Stimulated activated CD8-positive, alpha-beta memory T cell treated with anti-CD3 and anti-CD28 coated beads, Interleukin-15, amount 100 ng/mL, for 4 hours (primary cell): ENCODE measurements around the gene NFASC.

Experiments used
- DNase-seq, 2 donors: peaks; one replicate each; pipeline ENCODE4 v3.0.0-alpha.2; 2020; ENCODE audit warnings: low read depth in 2 of 2

The NFASC gene

DNA sequence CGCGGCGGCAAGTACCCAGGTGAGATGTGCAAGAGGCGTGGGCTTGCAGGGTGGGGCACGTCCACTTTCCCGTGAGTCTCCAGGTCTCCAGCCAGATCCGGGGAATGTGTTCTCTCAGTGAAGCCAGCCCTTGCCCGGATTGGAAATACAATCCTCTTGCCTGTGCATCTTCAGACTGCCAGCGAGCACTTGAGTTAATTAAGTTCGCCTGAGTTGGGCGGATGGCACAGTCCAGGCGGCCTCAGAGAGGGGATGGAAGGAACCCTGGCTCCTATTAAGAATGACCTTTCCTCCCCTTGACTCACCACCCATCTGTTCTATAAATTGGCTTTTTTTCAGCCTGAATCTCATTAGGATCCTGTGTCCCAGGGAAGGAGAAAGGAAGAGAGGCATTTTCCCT, 139.0 kb downstream of the NFASC start:
- DNase-seq = no peak

DNA sequence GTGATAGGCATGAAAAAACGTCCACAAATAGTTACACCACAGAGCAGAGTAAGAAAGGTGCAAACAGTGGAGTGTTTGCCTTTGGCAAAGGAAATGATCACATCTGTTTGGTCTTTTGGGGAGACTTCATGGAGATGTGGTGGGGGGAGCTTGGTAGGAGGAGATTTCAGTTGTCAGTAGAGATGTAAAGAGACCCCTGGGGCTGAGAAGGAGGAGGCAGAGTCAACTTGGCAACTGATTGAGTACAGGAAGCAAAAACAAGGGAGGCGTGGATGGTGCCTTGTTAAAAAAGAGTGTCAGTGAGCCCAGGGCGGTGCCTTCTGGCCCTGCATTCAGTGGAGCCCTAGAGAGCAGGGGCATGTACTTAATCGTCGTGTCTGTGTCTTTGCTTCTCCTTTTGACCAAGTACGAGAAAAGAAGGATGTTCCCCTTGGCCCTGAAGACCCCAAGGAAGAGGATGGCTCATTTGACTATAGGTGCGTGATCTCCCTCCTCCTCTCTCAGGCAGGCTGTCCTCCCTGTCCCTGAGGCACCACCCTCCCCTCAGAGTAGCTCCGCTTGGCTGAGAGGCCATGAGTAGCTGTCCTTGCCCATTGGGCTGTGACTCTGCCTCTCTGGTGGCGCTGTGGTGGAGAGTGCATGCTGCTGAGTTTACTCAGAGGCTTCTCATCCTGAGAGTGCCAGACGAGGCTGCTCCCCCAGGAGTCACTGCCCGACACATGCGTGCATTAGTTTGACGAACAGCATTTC, 141.9 kb downstream of the NFASC start:
- DNase-seq = no peak

DNA sequence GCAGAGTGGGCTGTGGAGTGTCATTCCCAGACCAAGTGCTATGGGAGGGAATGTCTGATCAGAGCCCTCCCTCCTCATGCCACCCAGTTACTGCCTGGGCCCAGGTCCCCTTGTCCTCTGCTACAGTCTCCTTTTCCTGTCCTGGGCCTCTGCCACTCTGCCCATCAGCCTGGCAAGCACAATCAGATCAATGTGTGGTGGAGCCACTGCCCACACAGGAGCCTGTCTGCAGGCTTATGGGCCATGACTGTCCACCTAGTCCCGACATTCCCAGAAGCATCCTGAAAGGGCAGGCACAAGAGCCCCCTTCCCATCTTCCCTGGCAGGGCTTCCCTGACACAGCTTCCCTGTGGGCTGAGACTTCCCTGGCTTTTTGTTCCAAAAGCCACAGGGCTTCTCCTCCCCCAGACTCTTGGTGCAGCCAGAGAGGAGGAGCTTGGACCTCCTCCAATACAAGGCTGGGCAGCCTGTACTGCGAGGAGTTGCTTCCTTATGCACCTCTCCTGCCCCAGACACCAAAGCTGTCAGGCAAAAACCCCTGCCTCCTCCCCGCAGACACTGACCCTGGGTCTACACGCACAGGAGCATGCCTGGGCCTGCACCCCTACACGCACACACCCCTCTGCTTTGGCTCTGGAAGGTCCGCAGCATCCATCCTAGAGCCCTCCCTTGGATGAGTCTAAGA, 143.2 kb downstream of the NFASC start:
- no peak for DNase-seq

DNA sequence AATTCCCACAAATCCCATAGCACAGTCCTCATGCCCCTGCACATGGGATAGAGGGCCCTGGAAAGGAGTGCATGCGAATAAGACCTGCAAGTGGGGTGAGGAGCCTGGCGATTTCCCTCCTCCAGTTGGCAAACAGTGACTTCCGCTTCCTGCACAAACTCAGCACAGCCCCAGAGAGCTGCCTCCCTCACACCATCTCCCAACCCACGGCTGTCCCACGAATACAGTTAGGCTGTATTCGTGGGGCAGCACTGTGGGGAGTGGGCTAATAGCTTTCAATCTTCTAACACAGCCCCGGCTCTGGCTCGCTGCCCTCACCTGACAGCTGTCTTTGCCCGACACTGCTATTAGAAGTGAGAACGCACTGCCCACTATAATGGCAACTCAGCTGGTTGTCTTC, 144.1 kb downstream of the NFASC start:
- no peak for DNase-seq

DNA sequence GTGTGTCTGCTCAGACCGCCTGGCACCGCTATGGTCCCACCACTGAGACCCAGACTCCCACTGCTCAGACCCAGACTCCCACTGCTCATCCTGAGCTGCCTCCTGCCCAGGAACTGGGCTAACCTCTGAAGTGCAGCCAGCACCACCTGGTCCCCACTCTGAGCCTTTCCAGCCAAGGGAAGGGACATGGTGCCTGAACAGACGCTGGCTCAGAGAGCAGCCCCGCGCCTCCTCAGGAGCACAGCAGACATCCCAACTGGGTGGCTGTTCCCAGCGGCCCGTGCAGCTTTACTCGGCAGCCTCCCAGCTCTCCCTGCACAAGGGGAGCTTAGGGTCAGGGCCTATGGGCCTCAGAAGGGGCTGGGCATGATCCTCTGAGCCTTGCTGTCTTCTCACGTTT, 144.6 kb downstream of the NFASC start:
- no peak for DNase-seq

GRCh38 chr1:205016075-205016474, 145.4 kb downstream of the NFASC start:
- DNase-seq = no peak

GRCh38 chr1:205016584-205016983, 145.9 kb downstream of the NFASC start:
- no peak for DNase-seq

GRCh38 chr1:205017001-205017400, 146.3 kb downstream of the NFASC start:
- DNase-seq = no peak

DNA sequence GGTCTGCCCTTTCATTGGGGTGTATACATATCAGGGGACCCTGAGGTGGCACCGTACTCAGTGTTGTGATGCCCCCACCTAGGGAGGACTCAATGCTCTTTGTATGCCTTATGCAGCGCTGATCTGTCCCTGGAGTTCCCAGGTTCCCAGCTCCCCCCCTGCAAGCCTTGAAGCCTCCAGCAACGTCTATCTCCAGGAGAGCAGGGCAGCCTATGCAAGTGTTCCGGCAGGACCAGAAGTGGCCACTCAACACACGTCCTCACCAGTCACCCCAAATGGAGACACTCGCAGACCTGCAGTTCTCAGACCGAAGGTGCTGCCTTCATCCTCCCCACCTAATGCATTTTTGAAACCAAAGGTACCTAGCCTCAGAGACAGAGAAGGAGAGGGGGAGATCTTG, 147.1 kb downstream of the NFASC start:
- no peak for DNase-seq

GRCh38 chr1:205018381-205018780, 147.7 kb downstream of the NFASC start:
- DNase-seq = no peak

DNA sequence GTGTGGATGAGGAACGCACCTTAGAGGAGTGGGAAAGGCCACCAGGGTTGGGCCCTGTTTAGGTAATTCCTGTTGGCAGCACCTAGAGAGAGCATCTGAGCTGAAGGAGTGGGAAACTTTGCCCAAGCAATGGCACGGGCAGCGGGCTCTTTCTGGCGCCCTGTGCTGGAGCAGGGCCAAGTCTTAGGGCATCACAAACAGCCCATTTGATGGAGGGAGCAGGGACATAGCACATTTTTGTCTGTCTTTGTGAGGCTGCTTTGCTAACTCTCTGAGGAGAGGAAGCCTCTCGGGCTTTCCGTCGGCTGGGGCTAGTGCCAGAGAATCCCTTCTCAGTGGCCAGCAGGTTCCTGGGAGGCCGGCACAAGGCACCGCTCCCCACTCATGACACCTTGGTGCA, 149.8 kb downstream of the NFASC start:
- DNase-seq = no peak

DNA sequence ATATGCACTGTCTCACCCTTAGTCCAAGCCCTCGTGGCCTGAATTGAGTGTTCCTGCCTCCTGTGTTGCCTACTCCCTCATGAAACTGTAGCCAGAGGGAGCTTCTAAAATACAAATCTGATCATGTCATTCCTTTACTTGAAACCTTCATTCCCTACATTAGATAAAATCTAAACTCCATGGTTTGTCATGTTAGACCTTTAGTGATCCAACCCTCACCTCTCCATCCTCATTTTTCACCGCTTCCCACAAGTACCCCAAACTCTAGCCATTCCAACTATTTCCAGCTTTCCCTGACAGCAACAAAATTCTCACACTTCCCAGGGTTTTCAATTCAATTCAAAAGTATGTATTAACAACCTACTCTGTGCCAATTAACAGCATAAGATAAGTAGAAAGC, 154.0 kb downstream of the NFASC start:
- no peak for DNase-seq

DNA sequence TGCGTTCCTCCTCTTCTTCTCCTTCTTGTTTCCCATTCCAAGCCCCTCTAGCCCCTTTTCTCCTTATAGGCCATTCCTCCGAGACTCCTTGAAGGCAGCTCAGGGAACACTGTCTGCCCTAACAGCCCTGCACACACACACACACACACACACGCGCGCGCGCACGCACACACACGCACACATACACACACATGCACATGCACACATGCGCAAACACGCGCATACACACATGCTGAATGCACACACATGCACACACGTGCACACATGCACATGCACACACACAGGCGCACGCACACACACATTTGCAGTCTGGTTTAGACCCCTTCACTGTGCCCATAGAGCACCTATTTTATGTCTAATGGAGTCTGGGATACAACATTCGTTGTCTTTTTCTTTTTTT, 154.6 kb downstream of the NFASC start:
- DNase-seq = no peak

DNA sequence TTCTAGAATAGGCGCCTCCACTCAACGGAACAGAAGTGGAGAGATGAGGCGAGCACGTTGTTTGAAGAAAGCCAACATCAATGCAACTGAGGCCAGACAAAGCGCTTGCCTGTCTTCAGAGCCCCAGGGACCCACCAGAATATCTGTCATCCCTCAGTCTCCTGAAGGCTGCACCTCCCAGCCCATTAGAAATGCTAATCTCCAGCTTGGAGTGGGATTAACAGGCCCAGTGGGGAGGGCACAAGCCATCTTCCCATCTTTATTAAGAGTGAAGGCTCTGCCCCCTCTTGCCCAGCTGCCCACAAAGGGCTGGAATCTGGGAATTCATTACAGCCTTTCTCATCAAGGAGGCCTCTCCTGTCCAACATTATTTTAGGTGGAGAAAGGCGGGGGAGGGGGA, 155.5 kb downstream of the NFASC start:
- DNase-seq = no peak

DNA sequence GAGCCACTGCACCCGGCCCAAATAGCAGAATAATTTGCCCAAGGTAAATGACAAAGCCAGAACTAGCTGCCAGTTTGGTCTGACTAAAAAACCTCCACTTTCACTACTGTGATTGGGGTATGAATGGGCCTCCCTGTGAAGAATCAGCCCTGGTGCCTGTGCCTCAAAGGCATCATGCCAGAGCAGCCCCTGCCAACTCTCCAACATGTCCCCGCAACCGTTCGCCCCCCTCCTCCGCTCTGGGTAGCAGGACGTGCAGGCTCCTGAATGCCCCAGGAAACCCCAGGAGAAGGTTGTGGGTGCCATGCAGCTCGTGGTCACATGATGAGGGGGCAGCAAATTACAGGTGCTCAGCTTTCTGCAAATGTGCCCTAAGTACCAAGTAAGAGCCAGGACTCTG, 157.7 kb downstream of the NFASC start:
- DNase-seq = no peak

GRCh38 chr1:205028924-205029323, 158.3 kb downstream of the NFASC start:
- DNase-seq = no peak

GRCh38 chr1:205030241-205030640, 159.6 kb downstream of the NFASC start:
- no peak for DNase-seq

- no peak for DNase-seq
These were observed 160.2 kb downstream of the NFASC start for GRCh38 chr1:205030896-205031295.

- DNase-seq = no peak
These were observed 161.8 kb downstream of the NFASC start for GRCh38 chr1:205032508-205032907.

- no peak for DNase-seq
These were observed 166.9 kb downstream of the NFASC start for GRCh38 chr1:205037539-205037938.

DNA sequence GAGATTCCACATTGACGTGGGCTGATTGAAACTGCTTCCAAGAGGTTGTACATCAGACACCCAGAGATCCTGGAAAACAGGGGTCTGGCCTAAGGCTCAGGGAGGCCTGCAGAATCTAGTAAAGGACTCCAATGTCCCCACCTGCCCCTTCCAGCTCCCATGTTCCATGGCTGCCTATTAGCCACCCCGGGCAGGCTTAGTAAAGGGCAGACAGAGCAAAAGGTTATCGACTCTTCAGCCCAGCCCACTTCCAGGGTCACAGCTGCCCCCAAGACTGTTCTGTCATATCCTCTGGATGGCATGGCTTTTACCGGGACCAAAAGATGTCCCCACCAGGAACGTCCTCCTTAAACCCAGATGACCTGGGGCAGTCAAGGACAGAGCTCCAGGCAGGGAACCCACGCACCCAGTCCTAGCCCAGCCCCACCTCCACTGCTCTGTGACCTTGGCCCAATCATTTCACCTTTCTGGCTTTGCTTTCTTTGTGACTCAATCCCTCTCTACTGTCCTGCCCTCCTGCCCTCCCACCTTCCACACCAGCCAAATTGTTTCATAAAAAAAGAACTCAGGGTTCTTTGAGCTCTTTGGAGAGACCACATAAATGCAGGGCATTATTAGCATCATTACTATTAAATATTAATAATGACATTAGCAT, 167.6 kb downstream of the NFASC start:
- DNase-seq = no peak

- DNase-seq = no peak
These were observed 170.5 kb downstream of the NFASC start for GRCh38 chr1:205041001-205041715.
